NT2/D1 (cell line): ENCODE measurements around the gene NAT16.
A peak's percentile ranks its signal among the peaks of the same experiment; 100 is the strongest.

Experiments used
- SUZ12 ChIP-seq: IDR thresholded peaks from 2 replicates; pipeline ENCODE4 v1.6.1; 2011; ENCODE audit not compliant: insufficient read length, insufficient read depth; ENCODE audit errors: extremely low read depth
- YY1 ChIP-seq: IDR thresholded peaks from 2 replicates; pipeline ENCODE4 v1.6.1; 2011; ENCODE audit not compliant: insufficient read length, insufficient read depth
- ZNF274 ChIP-seq: IDR thresholded peaks from 2 replicates; pipeline ENCODE4 v1.6.1; 2011; ENCODE audit warnings: mild to moderate bottlenecking, low read depth, low read length

DNA sequence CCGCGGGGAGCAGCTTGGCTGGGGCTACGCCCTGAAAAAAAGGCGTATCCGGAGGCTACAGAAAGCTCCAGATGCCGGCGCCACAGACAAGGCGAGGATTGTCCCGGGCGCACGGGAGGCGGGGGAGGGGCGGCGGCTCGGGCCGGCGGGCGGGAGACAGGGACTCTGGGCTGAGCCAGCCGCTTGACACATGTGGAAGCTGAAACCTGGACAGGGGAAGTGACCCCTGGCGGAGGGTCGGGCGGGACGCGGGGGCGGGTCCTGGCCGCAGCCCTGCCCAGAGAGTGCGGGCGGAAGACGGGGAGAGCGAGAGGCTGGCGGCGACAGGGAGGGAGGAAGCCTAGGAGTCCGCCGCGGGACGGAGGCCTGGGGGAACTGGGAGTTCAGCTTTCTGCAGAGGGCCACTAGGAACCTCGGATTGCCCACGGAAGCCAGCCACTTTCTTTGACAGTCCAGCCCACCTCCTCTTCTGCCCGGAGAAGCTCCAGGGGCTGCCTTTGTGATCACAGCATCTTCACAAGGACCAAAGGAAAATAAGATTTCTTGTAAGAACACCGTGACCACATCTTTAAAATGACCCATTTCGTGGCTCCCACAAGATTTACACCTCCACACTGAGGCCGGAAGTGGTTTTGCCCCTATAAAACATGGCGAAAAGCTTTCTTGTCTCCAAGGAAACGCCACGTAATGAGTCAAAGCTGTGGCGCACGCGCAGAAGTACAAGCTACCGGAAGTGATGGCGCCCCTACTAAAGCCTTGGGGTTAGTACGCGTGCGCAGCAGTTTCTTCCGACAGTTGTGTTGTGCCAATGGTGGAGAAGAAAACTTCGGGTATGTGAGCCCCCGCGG, 37.5 kb upstream of the NAT16 start, which contains the start of the genes PLOD3 and ZNHIT1:
- TF ChIP-seq SUZ12: no peak
- peak; percentile 82 for TF ChIP-seq YY1
- TF ChIP-seq ZNF274: no peak
